Stimulated activated CD4-positive, alpha-beta T cell treated with anti-CD3 and anti-CD28 coated beads, Interleukin-15, amount 100 ng/mL, for 1 hour (primary cell): ENCODE results near the gene PRR7.

Experiments
- DNase-seq, 2 donors: peaks; one replicate each; pipeline ENCODE4 v3.0.0-alpha.2; 2020; ENCODE audit warnings: low read depth in 1 of 2, low spot score in 1 of 2

The PRR7 gene

DNA sequence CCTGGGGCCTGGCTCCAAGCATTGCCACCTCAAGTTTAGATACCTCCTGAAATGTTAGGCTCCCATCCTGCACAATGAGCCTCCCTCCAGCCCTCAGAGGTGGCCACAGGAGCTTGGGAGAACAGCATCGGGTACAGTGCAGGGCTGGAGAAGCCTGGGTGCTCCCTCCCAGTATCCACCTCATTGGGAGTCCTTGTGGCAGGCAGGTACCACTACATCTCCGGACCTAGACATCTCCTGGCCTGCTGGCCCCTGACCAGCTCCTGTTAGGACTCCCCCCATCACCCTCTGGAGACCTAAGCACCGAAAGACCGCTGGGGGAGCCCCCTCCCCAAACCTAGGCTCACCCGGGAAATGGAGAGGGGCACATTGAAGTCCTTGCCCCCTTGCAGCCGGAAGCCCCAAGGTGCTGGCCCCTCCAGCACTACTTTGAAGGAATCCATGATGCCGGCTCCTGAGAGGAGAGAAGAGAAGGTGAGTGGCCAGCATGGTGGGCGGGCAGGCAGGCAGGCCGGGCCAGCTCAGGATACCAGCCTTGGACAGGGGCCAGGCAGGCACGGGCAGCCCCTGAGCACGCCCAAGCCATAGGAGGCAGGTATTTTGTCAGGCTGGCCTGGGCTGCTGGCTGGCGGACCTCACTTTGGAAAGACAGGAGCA lies 49.6 kb downstream of the PRR7 start:
- DNase-seq = no peak

DNA sequence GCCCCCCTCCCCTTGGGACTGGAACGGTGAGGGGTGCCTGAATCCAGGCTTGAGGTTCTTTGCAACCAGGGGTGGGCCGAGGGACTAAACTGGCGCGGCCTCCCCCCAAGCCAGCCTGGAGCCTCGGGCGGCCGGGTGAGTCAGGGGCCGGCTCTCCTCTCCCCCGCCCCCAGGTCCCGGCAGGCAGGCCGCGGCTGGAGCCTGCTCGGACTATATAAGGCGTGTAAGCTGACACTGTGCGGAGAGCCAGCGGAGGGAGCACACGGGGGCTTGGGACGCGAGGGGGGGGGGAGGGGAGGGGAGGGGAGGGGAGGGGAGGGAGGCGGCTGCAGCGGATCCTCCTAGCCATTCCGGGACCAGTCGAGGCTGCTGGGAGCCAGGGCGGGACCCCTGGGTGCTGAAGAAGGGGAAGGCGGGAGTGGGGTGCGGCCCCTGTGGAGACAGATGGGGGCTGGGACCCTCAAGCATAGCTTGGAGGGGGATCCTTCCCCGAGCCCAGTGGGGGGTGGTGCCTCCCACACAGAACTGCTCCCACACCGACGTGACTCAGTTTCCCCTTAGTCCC lies 50.2 kb downstream of the PRR7 start:
- no peak for DNase-seq

DNA sequence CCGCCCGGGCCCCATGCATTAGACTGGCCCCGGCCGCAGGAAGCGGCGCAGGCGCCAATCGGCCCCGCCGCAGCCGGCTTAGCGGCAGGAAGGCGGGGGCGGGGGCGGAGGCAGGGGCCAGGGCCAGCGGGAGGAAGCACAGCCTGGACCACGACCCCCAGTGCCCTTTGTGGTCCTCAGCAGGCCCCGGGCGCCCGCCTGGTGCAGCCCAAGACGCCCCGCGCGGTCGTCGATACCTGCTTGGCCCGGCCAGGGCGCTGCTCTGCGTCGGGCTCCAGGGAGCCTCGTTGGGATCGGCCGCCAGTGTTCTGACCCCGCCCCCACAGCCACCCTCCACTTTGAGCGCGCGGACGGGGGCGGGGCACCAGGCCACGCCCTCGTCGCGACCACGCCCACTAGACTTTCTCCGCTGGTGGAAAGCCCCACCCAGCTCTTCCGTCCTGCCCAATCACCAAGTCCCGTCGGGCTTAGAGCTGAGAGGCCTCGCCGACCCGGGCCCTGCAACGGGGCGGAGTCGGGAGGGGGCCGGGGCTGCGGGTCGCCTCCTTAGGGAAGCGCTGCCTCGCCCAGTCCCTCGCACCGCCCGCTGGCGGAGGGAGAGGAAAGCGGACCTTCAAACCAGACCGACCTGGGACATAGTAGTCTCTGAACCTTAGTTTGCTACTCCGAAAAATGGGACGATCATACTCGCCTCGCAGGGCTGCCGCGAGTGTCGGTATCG lies 50.8 kb downstream of the PRR7 start, which contains the start of gene PDLIM7:
TSS of gene PDLIM7 (minus strand) at position 313 of the 721 bp plus-strand sequence. CDS start 1,092 bp downstream, outside the sequence.
- DNase-seq = peak; percentile 88 to 91

DNA sequence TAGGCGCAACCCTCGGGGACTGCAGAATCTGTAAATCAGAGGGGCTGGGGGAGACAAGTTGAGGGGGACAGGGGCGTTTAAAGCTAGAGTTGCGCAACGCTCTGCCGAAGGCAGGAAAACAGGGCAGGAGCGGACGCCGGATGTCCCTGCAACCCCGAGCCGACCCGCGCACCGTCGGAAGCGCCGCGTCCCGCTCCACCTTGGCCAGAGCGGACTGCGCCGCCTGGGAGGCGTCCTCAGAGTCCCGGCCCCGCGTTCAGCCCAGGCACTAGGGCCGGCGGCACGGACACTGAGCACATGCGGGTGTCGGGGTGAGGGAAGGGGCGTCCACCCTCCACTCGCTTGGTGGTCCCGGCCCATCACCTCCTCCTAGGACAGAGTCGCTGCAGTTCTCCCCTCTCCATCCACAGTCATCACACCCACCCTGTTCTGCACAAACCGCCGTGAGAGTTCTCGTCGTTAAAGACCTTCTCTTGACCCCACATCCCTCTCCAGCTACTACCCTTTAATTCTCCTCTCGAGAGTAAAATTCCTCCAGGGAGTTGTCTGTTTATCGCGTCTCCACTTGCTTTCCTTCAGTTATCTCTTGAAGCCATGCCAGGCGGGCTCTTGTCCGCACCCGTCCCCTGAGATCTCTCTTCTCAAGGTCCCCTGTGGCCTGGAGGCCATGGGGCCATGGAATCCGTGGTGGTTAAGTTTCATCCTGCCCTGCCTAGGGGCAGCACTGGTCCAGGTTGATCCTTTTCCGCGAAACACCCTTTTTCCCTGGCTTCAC lies 51.6 kb downstream of the PRR7 start:
- DNase-seq = no peak

DNA sequence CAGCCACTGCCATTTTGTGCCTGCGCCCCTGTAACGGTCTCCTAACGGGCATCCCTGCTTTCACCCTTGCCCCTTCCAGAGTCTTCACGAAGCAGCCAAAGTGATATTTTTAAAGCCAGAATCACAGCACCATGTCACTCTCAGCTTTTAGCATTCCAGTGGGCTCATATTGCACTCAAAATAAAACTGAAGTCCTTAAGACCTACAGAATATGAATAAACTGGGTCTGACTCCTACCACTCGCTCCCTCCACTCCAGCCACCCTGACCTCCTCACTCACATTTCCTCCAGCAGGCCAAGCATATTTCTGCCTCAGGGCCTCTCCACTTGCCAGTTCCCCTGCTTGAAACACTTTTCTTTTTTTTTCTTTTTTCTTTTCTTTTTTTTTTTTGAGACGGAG lies 53.2 kb downstream of the PRR7 start:
- DNase-seq = no peak

- DNase-seq = peak; percentile 69 to 79
Measured at GRCh38 chr5:177500685-177501522, 54.3 kb downstream of the PRR7 start.

GRCh38 chr5:177501874-177502678 lies 55.5 kb downstream of the PRR7 start:
- no peak for DNase-seq

DNA sequence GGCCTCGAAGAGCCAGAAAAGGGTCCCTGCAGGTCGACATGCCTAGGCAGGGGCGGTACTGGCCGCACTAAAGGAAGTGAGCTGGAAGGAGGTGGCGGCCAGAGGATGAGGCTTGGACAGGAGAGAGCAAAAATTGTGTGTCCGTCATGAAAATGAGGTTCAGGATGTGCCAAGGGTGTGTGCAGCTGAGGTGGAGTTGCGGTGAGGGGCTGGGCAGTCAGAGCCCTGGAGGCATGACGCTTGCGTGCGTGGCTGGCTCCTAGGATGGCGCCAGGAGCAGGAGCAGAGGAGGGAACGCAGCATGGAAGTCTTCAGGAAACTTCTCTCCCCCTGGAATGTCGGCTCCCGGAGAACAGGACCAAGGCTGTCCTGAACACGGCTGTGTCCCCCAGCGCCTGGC lies 56.3 kb downstream of the PRR7 start:
- DNase-seq = no peak

DNA sequence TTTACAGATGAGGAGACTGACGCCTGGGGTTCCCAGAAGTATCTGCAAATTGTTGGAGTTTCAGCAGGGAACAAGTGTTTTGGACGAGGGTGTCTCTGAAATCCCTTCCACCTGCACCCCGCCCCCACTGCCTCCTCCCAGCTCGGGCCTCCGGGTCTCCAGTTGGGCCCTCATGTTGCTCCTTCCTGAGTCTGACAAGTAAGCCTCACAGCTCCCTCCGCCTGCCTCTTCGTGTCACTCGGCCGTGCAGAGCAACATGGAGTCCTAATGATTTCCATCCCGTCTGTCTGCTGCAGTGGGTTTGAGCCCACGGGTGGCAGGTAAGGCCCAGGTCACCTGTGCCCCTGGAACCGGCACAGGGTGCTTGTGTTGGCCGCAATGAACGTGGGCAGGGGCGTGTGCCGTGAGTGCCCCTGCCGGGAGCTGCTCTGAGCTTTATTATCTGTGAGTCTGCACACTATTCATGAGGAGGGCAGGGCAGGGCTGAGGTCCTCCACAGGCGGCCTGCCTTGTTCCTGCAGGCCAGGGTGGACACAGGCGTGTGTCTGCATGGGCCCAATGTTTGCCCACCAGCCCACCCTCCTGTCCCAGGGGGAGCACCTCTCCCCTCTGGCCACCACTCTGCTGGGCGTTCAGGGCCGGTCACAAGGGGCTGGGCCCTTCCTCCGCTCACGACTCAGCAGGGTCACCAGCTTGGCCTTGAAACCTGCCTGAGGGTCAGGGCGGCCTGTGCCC lies 56.9 kb downstream of the PRR7 start:
- DNase-seq = no peak

- DNase-seq = no peak
Measured at GRCh38 chr5:177504086-177505056, 57.8 kb downstream of the PRR7 start.

- no peak for DNase-seq
Measured at GRCh38 chr5:177505075-177505474, 58.5 kb downstream of the PRR7 start.
